Stimulated activated CD4-positive, alpha-beta T cell treated with anti-CD3 and anti-CD28 coated beads, TNF-alpha, amount 100 ng/mL, for 48 hours (primary cell): ENCODE measurements around the gene LUM.

Source experiments
- DNase-seq, 3 donors: peaks; one replicate each; pipeline ENCODE4 v3.0.0-alpha.2; 2020; ENCODE audit warnings: low read depth in 3 of 3

The LUM gene

GRCh38 chr12:91074851-91075250 is 36.4 kb downstream of the LUM start:
- DNase-seq, result no peak

DNA sequence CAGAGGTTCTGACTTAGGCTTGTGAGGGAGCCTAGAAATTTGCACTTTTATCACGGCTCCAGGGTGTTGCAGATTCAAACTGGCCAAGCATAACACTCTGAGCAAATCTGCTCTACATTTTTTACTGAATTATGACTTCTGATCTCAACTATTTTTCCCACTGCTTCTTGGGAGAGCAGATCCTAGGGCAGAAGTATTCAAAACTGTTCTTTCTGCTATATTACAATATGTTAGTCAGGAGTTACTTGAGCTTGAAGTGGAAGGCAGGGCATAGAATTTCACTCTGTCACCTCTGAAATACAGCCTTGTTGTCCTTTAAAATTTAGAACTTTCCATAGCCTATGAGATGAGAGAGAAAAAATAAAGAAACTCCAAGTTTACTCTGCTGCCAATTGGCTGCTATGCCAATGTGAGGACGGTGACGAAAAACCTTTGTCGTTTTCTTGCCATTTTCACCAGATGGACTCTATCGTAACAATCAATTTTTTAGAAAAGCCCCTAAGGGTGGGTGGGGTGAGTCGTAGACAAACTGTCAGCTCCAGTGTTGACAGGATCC is 37.1 kb downstream of the LUM start:
- no peak for DNase-seq

- no peak for DNase-seq
Measured at GRCh38 chr12:91073426-91073825, 37.9 kb downstream of the LUM start.

DNA sequence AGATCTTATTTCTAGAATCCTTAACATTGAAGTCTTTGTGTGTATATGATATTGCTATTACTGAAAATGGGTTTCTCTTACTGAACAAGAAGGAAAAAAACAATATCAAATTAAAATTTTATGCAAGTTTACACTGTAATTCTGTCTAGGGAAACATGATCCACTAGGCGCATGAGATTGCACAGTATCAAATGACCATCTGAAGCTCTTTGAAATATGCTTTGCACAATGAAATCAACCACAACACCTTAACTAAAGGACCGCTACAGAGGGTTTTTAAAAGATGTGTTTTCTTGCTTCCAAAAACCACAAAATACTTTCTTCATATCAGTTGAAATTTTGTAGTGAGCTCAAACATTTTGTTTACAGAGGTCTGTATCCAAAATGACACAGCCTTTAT is 38.4 kb downstream of the LUM start:
- no peak for DNase-seq

DNA sequence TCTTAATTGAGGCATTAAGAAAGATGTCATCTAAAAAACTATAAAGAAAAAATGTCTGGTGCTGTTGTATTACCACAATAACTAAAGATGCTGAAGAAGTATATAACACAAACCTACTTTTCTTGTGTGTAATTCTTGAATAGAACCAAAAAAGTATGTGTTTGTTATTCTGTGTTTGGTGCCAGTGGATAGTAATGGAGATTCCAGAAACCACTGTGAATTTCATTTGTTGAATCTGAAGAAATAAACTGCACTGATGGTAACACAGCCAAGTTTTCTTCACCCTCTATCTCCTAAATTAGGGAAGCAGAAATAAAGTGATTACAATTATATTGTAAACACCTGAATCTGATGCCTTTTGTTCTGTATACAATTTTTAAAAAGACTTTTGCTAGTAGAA is 40.4 kb downstream of the LUM start:
- DNase-seq, result no peak

DNA sequence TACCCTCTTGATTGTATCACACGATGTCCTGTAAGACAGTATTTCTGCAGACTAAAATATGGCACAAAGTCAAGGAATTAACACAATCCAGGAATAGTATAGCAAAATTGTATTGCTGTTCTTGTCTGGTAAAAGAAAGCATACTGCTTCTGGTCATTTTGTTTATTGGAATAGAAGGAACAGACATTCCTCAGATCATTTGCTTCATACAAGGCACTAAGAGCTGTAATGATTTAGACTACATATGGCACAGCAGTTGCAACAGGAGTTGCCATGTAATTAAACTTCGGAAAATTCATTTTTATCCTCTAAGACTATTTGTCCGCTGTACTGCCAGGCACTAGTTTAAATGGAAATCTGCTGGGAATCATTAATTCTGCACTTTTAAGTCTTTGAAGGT is 45.9 kb downstream of the LUM start:
- DNase-seq, result no peak

GRCh38 chr12:91064640-91065039 is 46.7 kb downstream of the LUM start:
- no peak for DNase-seq

- DNase-seq, result no peak
Measured at GRCh38 chr12:91061091-91061490, 50.2 kb downstream of the LUM start.

DNA sequence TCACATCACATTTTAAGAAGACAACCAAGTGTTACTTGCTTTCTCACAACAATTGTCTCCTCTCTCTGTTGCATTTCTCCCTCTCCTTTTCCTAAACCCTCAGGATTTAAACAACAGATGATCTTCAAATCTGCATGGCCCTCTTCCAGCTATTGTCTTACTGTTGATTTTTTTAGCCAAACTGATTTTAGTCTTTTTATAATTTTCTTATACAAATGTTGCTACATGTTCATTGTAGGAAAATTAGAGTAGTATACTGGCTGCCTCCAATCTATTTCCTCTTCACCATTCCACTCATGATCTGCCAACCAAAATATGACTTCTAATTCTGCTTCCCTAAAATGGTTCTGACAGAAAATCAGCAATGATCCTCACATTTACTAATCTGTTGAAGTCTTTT is 52.1 kb downstream of the LUM start:
- no peak for DNase-seq

- DNase-seq, result no peak
Measured at GRCh38 chr12:91058786-91059185, 52.5 kb downstream of the LUM start.

DNA sequence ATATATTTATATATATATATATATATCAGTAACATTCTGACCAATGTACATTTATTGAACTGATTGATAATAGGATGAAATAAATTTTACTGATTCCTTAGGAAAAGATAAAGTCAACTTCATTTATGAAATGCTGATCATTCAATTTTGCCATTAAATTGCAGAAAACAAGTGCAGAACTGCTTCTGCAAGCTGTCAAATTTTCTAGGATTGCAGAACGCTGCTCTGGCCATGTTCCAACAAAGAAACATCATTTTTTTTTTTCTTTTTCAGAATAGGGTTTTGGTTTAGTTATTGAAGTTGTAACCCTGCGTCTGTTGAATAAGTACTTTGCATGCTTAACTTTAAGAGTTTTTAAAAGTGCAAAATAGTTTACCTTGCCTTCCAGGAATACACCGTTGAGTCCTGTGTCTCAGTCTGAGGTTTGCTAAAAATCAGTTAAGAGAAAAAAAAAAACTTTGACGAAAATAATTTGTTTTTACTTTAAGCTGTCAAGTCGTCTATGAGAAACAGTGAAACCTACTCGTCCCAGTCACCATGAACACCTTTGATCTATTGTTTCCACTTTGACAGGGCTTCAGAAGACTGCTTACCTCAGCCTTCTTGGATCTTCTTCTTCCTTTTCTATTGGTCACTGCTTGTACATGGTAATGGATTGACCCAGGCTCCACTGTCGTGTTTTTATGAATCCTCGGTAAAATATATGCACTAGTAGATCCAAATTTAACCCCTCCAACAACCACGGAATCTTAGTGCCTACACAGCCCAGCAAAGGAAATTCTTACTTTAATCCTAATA is 53.7 kb downstream of the LUM start, which contains the start of gene KERA:
Gene KERA (minus strand): TSS at position 657 of the 798 bp plus-strand sequence. CDS start 1,743 bp downstream, outside the sequence.
- DNase-seq, result no peak

GRCh38 chr12:91056488-91056887 is 54.8 kb downstream of the LUM start:
- no peak for DNase-seq

- no peak for DNase-seq
Measured at GRCh38 chr12:91055976-91056375, 55.3 kb downstream of the LUM start.

GRCh38 chr12:91053951-91054715 is 57.2 kb downstream of the LUM start:
- DNase-seq, result no peak
